SK-N-SH treated with all-trans-retinoic acid at 6 μM for 48 hours (cell line): ENCODE data around the gene TMTC2.

Source experiments
- CSDC2 ChIP-seq: fragments of 250-450 bp; sonication (Bioruptor Pico); IDR thresholded peaks from 2 replicates; pipeline ENCODE4 v1.5.0; 2020; ENCODE audit warnings: mild to moderate bottlenecking, moderate library complexity
- ESRRG ChIP-seq: fragments of 250-450 bp; sonication (Bioruptor Pico); IDR thresholded peaks from 2 replicates; pipeline ENCODE4 v1.6.1; 2021; ENCODE audit warnings: mild to moderate bottlenecking
- ISL1 ChIP-seq: fragments of 250-450 bp; sonication (Bioruptor Pico); IDR thresholded peaks from 2 replicates; pipeline ENCODE4 v2.1.2; 2022; ENCODE audit warnings: mild to moderate bottlenecking, moderate library complexity
- PATZ1 ChIP-seq: fragments of 250-450 bp; sonication (Bioruptor Pico); IDR thresholded peaks from 2 replicates; pipeline ENCODE4 v1.8.0; 2020; ENCODE audit warnings: mild to moderate bottlenecking, moderate library complexity, borderline replicate concordance
- RARB ChIP-seq: fragments of 250-450 bp; sonication (Bioruptor Pico); IDR thresholded peaks from 2 replicates; pipeline ENCODE4 v1.8.0; 2021; ENCODE audit warnings: mild to moderate bottlenecking, moderate library complexity
- SNAI2 ChIP-seq: fragments of 250-450 bp; sonication (Bioruptor Pico); IDR thresholded peaks from 2 replicates; pipeline ENCODE4 v1.5.0; 2020; ENCODE audit warnings: mild to moderate bottlenecking, moderate library complexity
- ZC3H10 ChIP-seq: fragments of 250-450 bp; sonication (Bioruptor Pico); IDR thresholded peaks from 2 replicates; pipeline ENCODE4 v1.5.1; 2021; ENCODE audit warnings: mild to moderate bottlenecking, moderate library complexity
- ZFP3 ChIP-seq: fragments of 250-450 bp; sonication (Bioruptor Pico); IDR thresholded peaks from 2 replicates; pipeline ENCODE4 v1.5.0; 2020; ENCODE audit warnings: mild to moderate bottlenecking, moderate library complexity
- ZNF565 ChIP-seq: fragments of 450-650 bp; formaldehyde crosslinking; conservative IDR thresholded peaks from 2 replicates; pipeline ENCODE4 v1.5.0; 2020; ENCODE audit warnings: low read depth, mild to moderate bottlenecking, moderate library complexity
- ZNF8 ChIP-seq: fragments of 450-650 bp; formaldehyde crosslinking; IDR thresholded peaks from 2 replicates; pipeline ENCODE4 v1.5.0; 2020; ENCODE audit warnings: mild to moderate bottlenecking, moderate library complexity
- TF ChIP-seq, protein P1 (sequence below): fragments of 250-450 bp; sonication (Bioruptor Pico); IDR thresholded peaks from 2 replicates; pipeline ENCODE4 v1.5.1; 2020; ENCODE audit warnings: low read depth, mild to moderate bottlenecking, moderate library complexity
- TF ChIP-seq, protein P2 (sequence below): fragments of 250-450 bp; sonication (Bioruptor Pico); IDR thresholded peaks from 2 replicates; pipeline ENCODE4 v1.5.1; 2021; ENCODE audit warnings: mild to moderate bottlenecking, moderate library complexity

GRCh38 chr12:82787016-82787415 is 100.3 kb downstream of the TMTC2 start:
- TF ChIP-seq ESRRG (CRISPR knock-in tag) (no peak), CSDC2 (CRISPR knock-in tag) (no peak), SNAI2 (CRISPR knock-in tag) (no peak), ISL1 (CRISPR knock-in tag) (no peak), ZNF8 (no peak), RARB (CRISPR knock-in tag) (no peak), PATZ1 (no peak), ZC3H10 (no peak), ZFP3 (no peak), ZNF565 (CRISPR knock-in tag) (no peak)
- TF ChIP-seq, protein P1, sequence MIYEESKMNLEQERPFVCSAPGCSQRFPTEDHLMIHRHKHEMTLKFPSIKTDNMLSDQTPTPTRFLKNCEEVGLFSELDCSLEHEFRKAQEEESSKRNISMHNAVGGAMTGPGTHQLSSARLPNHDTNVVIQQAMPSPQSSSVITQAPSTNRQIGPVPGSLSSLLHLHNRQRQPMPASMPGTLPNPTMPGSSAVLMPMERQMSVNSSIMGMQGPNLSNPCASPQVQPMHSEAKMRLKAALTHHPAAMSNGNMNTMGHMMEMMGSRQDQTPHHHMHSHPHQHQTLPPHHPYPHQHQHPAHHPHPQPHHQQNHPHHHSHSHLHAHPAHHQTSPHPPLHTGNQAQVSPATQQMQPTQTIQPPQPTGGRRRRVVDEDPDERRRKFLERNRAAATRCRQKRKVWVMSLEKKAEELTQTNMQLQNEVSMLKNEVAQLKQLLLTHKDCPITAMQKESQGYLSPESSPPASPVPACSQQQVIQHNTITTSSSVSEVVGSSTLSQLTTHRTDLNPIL: no peak
- TF ChIP-seq, protein P2, sequence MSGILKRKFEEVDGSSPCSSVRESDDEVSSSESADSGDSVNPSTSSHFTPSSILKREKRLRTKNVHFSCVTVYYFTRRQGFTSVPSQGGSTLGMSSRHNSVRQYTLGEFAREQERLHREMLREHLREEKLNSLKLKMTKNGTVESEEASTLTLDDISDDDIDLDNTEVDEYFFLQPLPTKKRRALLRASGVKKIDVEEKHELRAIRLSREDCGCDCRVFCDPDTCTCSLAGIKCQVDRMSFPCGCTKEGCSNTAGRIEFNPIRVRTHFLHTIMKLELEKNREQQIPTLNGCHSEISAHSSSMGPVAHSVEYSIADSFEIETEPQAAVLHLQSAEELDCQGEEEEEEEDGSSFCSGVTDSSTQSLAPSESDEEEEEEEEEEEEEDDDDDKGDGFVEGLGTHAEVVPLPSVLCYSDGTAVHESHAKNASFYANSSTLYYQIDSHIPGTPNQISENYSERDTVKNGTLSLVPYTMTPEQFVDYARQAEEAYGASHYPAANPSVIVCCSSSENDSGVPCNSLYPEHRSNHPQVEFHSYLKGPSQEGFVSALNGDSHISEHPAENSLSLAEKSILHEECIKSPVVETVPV: no peak
